GM19397 (cell line): Measurements from ENCODE around the gene MARK1.

Source experiments
- ATAC-seq: cut with Tn5 transposase; IDR thresholded peaks from one replicate; pipeline ENCODE4 v1.9.1; 2021; ENCODE audit warnings: mild to moderate bottlenecking, moderate library complexity; ENCODE audit not compliant: unreplicated experiment

Gene MARK1

DNA sequence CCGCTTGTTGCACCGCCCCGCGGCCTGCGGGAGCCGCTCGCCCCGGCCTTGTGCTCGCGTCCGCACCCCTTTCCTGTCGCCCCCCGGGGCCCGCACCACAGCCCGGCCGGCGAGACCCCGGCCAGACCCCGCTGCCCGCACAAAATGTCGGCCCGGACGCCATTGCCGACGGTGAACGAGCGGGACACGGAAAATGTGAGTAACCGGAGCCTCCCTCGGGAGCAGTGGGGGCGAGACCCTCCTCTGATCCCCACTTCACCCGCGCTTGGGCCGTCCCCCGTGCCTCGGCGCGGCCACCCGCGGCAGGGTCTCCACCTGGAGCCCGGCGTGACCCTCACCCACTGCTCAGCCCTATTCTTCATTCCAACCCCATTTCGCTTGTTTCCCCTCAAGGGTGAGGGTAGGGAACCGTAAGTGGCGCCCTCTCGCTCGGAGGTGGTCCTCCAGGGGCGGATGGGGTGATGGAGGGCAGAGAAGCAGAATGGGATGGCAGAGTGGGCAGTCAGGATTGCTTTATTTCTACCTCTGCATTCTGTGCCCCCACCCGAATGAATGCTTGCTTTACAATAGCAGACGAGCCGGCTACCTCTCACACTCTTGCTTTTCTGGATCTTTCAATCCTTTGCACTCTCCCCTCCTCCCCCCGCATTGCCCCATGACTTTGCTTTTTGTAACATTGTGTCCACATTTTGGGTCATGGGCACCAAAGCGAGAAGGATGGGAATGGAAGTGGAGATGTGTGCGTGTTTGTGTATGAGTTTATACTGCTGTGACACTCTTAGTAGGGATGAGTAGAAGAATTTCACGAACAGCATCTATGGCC, 954 bp downstream of the MARK1 start:
- ATAC-seq: peak; percentile 11

- ATAC-seq: no peak
These were observed 1.6 kb downstream of the MARK1 start for GRCh38 chr1:220529521-220530020.

DNA sequence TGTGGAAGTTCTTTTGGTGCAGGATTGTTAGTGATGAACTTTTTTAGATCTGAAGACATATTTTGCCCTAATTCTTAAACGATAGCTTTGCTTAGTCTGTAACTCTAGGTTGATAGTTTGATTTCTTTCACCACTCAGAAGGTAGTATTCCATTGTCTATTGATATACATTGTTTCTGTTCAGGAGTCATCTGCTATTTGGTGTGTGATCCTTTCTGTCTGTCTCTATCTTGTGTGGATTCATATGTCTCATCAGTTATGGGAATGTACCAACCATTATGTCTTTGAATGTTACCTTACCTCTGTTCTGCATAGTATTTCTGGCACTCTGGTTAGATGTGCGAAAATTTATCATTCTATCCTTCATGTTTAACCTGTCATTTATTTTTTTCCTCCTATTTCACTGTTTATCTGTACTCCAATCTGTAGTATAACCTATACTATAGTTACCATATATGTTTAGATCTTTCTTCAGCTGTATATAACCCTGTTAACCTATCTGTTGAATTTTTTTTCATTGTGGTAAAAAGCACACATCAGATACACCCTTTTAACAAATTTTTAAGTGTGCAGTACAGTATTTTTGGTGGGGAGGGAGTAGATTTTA, 5.7 kb downstream of the MARK1 start:
- no peak for ATAC-seq

DNA sequence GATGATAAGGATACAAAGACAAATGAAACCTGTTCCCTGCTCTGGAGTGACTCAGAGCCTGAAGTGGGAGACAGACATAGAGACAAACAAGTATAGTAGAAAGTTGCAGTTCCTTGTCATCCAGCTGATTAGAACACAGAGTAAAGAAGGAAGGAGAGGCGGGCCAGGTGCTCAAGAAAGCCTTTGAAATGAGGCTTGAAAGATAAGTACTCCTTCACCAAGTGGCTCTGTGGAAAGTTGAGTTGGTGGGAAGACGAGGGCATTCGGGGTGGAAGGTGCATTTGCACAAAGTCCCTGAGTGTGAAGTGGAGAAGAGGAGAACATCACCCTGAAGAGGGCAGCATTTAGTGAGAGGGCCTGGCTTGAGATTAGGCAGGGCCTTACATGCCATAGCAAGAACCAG, 17.0 kb downstream of the MARK1 start:
- no peak for ATAC-seq

- ATAC-seq: no peak
These were observed 23.0 kb downstream of the MARK1 start for GRCh38 chr1:220550811-220551399.

GRCh38 chr1:220551718-220552117, 23.8 kb downstream of the MARK1 start:
- ATAC-seq: no peak

- no peak for ATAC-seq
These were observed 24.8 kb downstream of the MARK1 start for GRCh38 chr1:220552672-220553260.

- no peak for ATAC-seq
These were observed 28.7 kb downstream of the MARK1 start for GRCh38 chr1:220556641-220557040.

DNA sequence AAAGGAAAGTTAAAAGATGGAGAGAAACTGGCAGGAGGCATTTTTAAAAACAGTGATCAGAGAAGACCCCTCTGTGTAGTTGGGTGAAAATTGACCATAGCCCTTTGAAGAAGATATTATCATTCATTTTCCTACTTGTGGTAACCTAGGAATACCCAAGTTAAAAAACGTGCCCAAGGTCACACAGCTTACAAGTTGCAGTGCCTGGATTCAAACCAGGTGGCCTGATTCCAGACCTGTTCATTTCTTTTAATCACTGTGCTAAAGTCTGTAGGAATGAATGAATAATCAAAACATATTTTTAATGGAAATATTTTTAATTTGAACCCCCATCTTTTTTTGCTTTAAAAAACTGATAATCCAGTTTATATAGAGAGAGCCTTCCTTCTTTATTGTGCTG, 35.6 kb downstream of the MARK1 start:
- no peak for ATAC-seq

DNA sequence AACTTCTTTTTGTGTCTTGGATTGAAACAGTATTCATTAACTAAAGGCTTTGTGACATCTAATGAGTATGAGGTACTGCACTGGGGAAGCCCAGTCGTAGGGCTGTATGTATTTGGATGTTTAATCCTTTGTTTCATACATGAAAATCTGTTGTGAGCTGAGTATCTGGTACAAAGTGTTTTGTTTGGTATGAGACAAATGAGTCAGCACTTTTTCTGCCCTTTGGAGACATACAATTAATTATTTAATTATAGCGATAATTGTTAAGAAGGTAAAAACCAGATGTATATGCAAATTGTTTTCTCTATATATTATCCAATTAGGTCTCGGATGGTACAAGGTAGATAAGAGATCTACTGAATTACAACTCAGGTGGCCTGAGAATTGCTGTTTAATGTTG, 36.3 kb downstream of the MARK1 start:
- no peak for ATAC-seq

DNA sequence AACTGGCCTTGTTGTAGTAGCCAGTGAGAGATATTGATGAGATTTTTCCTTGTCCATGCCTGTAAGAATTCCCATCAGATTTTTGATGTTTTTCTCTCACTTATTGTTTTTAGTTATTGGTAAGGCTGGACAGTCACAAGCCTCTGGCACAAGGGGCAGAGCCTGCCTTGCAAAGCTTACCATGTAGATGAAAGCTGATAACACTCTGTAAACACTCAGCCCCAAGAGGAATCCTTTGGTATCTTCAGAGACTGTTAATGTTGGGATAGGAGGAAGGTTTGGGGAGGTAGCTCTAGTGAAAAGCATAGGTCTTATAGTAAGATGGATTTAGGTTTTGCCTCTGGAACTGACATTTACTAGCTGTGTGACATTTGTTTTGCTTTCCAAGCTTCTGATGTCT, 37.7 kb downstream of the MARK1 start:
- no peak for ATAC-seq

GRCh38 chr1:220566869-220567268, 38.9 kb downstream of the MARK1 start:
- no peak for ATAC-seq

DNA sequence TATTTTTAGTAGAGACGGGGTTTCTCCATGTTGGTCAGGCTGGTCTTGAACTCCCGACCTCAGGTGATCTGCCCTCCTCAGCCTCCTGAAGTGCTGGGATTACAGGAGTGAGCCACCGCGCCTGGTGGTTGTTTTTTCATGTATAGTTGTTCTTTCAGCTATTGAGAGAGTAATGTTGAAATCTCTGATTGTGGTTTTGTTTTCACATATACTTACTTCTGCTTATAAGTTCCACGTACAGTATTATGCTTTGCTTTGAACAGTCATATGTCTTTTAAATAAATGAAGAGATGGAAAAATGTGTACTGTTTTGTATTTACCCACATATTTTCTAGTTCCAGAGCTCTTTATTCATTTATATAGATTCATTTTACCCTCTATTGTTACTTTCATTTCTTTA, 44.5 kb downstream of the MARK1 start:
- no peak for ATAC-seq

- ATAC-seq: no peak
These were observed 45.9 kb downstream of the MARK1 start for GRCh38 chr1:220573836-220574235.

DNA sequence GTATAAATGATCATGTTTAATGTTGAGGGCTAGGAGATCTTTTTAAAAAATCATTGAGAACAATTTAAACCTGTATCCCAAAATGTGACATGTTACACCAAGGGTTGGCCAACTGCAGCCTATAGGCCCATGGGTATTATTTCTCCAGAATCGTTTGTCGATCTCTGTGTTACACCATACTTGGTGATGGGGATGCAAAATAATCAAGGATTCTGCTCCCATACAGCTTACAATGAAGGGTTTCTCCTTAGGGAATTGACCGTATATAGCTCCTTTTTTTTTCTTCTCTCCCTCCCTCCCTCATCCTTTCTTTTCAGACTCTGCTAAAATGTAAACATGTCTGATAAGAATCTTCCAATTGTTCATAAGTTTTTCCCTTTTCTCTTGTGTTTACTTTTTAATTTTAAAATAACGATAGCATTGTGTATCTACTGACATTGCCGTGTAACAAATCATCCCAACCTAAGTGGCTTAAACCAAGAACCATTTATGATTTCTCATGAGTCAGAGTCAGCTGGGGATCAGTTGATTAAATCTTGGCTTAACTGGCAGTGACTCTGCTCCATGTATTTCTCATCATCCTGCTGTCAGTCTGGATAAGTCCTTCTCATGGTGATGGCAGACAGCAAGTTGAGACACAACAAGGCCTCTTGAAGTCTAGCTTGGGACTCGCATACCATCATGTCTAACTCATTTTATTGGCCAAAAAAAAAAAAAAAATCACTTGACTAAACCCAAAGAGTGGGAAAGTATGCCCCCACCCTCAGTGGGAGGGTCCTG, 48.0 kb downstream of the MARK1 start:
- no peak for ATAC-seq

DNA sequence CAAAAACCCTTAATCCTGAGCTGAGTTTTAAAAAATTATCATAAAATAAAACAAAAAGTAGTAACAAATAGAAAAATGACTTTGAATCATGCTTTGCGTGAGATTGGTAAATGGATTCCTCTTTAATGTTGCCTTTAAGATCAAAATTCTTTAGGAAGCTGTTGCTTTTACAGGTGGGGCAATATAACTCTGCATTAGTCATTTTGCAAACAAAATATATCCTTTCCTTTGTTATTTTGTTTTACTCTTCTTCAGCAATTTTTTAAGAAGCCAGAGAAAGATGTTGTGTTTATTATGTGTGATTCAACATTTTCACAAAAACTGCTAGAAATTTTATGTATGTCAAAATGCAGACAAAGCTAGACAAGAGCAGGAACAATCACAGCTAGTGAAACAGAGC, 50.0 kb downstream of the MARK1 start:
- ATAC-seq: no peak

- ATAC-seq: no peak
These were observed 51.4 kb downstream of the MARK1 start for GRCh38 chr1:220579317-220579716.

- no peak for ATAC-seq
These were observed 64.8 kb downstream of the MARK1 start for GRCh38 chr1:220592714-220593113.

DNA sequence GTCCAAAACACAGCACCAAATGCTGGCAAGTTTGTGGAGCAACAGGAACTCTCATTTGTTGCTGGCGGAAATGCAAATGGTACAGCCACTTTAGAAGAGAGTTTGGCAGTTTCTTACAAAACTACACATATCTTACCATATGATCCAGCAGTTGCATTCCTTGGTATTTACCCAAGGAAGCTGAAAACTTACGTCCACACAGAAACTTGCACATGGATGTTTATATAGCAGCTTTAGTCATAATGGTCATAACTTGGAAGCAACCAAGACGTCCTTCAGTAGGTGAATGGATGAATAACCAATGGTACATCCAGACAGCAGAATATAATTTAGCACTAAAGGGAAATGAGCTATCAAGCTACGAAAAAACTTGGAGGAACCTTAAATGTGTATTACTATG, 66.4 kb downstream of the MARK1 start:
- ATAC-seq: no peak

DNA sequence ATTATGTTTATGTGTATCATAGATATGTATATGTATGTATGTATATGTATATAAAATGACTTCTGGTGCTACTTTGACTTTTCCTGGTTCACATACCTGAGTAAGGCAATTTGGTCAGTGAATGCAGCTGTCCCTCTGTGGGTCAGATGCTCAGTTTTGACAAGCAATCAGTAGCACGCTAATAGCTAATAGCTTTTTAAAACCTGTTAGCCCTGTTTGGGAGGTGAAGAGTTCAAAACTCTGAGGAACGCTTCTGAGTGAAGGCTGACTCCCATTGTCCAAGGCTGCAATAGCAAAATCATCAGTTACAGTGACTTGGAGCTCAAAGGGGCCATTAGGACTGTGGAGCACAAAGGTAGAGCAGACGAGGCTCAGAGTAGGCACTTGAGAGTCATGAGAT, 67.2 kb downstream of the MARK1 start:
- no peak for ATAC-seq

DNA sequence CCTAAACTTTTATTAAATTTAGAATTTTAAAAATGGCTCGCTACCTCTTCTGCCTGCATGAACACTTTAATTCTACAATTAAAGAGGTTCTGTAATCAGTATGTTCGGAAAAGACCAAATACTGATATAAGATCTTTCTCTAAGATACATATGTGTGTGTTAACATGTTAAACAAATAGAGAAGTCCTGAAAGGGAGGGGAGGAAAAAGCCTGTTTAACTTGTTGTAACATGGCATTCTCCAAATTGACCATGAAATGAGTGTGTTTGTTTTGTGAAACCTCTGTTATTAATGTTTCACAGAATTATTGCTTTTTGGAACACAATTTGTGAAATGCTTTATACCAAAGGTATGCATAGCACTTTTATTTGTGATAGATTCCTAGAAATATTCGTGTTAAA, 77.0 kb downstream of the MARK1 start:
- ATAC-seq: no peak
